Measurements from ENCODE around the gene KRAS. TPM values are rescaled to one million over a fixed set of nuclear protein-coding genes. Genes with fewer than 3 reads are reported as not detected.

The KRAS gene
- total and polyA plus RNA-seq, 2 experiments from 2014 or later, result 14.2 to 44.6 TPM

DNA sequence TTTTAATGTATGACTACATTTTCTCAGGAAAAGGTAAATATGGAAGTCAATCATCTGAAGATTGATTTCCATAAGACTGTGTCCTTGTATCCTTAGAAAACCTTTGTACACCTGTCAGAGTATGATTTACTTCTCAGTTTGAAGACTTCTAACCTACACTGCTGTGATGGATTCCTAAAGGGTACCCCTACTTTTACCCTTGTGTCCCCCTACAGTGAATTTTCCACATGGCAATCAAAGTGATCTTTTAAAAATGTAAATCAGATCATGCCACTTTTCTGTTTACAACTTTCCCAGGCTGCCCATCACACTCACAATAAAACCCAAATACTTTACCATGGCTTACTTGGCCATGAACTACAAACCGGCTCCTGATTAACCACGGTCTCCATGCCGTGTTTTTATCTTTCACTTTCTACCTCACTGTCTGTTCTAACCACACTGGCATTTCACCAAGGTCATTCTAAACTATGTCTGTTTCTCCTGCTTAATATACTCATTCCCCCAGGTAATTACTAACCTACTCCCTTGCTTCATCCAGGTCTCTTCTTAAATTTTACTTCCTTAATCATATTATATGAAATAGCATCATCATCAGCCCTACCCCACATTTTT is 63.8 kb downstream of the KRAS start:
- H3K4me1 ChIP-seq (ENCODE audit: insufficient read depth), result peaks cover 5% of the 10 kb centered on the region
- no peak overlapping the region for H3K27ac ChIP-seq
- H3K27me3 ChIP-seq (replicated peaks; ENCODE audit: insufficient read depth), result no peaks in the 10 kb centered on the region
- H3K9ac ChIP-seq, result no peak overlapping the region
- no peak overlapping the region for H2AFZ ChIP-seq
- H3K4me2 ChIP-seq (ENCODE audit: unreplicated experiment), result no peak overlapping the region
- no peaks in the 10 kb centered on the region for H4K20me1 ChIP-seq (ENCODE audit: insufficient read depth)
- no peak overlapping the region for H3K4me3 ChIP-seq
- no peaks in the 10 kb centered on the region for H3K79me2 ChIP-seq (ENCODE audit: insufficient read depth)
- H3K9me2 ChIP-seq (ENCODE audit: insufficient read depth), result no peaks in the 10 kb centered on the region
- 0 out of 2 replicates have a peak, but pooled peaks cover 5% of the 10 kb centered on the region for H3F3A ChIP-seq (ENCODE audit: insufficient read depth)
- WGBS, 2 experiments (ENCODE audit: low coverage in 1 of 2, low lambda C conversion rate in 2 of 2, missing lambda C conversion rate in 2 of 2), result 87 to 89% methylated on average over 3 of the region's 3 CpGs
- TF ChIP-seq EZH2phosphoT487 (IDR thresholded peaks at IDR 0.05; ENCODE audit: insufficient read depth, low read depth), result no peak
- TF ChIP-seq EZH2 (IDR thresholded peaks at IDR 0.05; ENCODE audit: insufficient read depth, poor library complexity, severe bottlenecking), result no peak
- in situ Hi-C loops (cut with MboI), result no loop called here
- no peaks in the 10 kb centered on the region for H3K36me3 ChIP-seq (ENCODE audit: low read depth)
- H3K9me3 ChIP-seq (ENCODE audit: low read depth), result no peaks in the 10 kb centered on the region
- DNase-seq, result no peak

DNA sequence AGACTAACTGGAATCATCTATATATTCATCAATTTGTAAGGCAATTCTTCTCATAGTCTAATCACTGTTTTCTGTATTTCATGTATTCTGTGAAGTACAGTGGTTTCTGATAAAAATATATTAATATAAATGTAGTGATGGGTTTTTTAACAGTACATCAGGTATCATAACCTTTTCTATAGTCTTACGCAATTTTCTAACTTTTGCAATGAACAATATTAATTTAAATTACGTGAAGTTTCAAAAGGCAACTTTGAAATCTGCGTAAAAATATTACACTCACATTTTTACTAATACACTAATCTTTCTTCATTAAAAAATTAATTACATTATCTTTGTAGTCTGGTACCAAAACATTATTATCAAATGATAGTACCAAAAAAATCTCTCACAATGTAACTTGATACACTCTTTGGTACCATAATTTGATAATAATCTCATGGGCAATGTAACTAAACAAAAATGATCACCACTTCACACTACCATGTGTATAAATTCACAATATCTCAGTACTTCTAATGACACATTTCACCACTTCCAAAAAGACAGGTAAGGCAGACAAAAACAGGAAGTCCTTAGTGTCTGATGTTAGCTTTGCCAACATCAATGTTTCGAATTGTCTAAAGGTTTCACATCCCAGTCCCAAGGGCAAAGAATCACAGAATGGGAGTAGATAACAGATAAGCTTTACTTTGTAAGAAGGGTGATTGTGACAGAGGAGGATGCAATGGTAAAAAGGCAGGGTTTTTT is 64.5 kb downstream of the KRAS start:
- no peaks in the 10 kb centered on the region for H3K27me3 ChIP-seq (replicated peaks; ENCODE audit: insufficient read depth)
- no peak overlapping the region for H3K27ac ChIP-seq
- no peaks in the 10 kb centered on the region for H4K20me1 ChIP-seq (ENCODE audit: insufficient read depth)
- no peak overlapping the region for H2AFZ ChIP-seq
- H3K4me3 ChIP-seq, result no peak overlapping the region
- no peak overlapping the region for H3K4me2 ChIP-seq (ENCODE audit: unreplicated experiment)
- H3K9me3 ChIP-seq (ENCODE audit: low read depth), result no peaks in the 10 kb centered on the region
- no peak for DNase-seq
- in situ Hi-C loops (cut with MboI), result no loop called here
- H3K9me2 ChIP-seq (ENCODE audit: insufficient read depth), result no peaks in the 10 kb centered on the region
- no peaks in the 10 kb centered on the region for H3K36me3 ChIP-seq (ENCODE audit: low read depth)
- no peak overlapping the region for H3K9ac ChIP-seq
- H3F3A ChIP-seq (ENCODE audit: insufficient read depth), result 0 out of 2 replicates have a peak, but pooled peaks cover 5% of the 10 kb centered on the region
- TF ChIP-seq EZH2phosphoT487 (IDR thresholded peaks at IDR 0.05; ENCODE audit: insufficient read depth, low read depth) (no peak), EZH2 (IDR thresholded peaks at IDR 0.05; ENCODE audit: insufficient read depth, poor library complexity, severe bottlenecking) (no peak)
- H3K79me2 ChIP-seq (ENCODE audit: insufficient read depth), result no peaks in the 10 kb centered on the region
- WGBS, 2 experiments (ENCODE audit: low coverage in 1 of 2, low lambda C conversion rate in 2 of 2, missing lambda C conversion rate in 2 of 2), result 89 to 93% methylated on average over 4 of the region's 4 CpGs
- peaks cover 5% of the 10 kb centered on the region for H3K4me1 ChIP-seq (ENCODE audit: insufficient read depth)

DNA sequence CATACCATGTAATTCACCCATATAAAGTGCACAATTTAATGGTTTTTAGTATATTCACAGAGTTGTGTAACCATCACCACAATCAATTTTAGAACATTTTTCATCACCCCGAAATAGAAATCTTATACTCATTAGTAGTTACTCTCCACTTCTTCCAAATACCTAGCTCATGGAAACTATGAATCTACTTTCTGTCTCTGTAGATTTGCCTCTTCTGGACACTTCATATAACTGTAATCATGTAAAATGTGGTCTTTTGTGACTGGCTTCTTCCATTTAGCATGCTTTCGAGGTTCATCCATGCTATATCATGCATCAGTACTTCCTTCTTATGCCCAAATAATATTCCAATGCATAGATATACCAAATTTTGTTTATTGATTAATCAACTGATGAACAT is 66.6 kb downstream of the KRAS start:
- Histone ChIP-seq H4K20me1 (ENCODE audit: insufficient read depth) (no peaks in the 10 kb centered on the region), H3K9ac (no peak overlapping the region), H3K4me2 (ENCODE audit: unreplicated experiment) (no peak overlapping the region), H3K9me3 (ENCODE audit: low read depth) (no peaks in the 10 kb centered on the region), H2AFZ (no peak overlapping the region), H3K27ac (no peak overlapping the region), H3K79me2 (ENCODE audit: insufficient read depth) (no peaks in the 10 kb centered on the region), H3K4me1 (ENCODE audit: insufficient read depth) (peaks cover 5% of the 10 kb centered on the region), H3K9me2 (ENCODE audit: insufficient read depth) (no peaks in the 10 kb centered on the region), H3K4me3 (no peak overlapping the region), H3K27me3 (replicated peaks; ENCODE audit: insufficient read depth) (no peaks in the 10 kb centered on the region), H3K36me3 (ENCODE audit: low read depth) (no peaks in the 10 kb centered on the region), H3F3A (ENCODE audit: insufficient read depth) (0 out of 2 replicates have a peak, but pooled peaks cover 5% of the 10 kb centered on the region)
- 31 to 37% methylated on average over 2 of the region's 2 CpGs for WGBS, 2 experiments (ENCODE audit: low coverage in 1 of 2, low lambda C conversion rate in 2 of 2, missing lambda C conversion rate in 2 of 2)
- in situ Hi-C loops (cut with MboI), result no loop called here
- no peak for DNase-seq
- TF ChIP-seq EZH2 (IDR thresholded peaks at IDR 0.05; ENCODE audit: insufficient read depth, poor library complexity, severe bottlenecking), result no peak
- no peak for TF ChIP-seq EZH2phosphoT487 (IDR thresholded peaks at IDR 0.05; ENCODE audit: insufficient read depth, low read depth)

DNA sequence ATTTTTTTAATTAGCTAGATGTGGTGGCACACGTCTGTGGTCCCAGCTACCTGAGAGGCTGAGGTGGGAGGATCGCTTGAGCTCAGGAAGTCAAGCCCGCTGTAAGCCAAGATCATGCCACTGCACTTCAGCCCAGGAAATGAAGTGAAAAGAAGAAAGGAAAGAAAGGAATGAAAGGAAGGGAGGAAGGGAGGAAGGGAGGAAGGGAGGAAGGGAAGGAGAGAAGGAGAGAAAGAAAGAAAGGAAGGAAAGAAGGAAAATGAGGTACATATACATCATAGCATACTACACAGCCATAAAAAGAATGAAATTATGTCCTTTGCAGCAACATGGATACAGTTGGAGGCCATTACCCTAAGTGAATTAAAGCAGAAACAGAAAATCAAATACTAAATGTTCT is 68.0 kb downstream of the KRAS start:
- no peaks in the 10 kb centered on the region for H3K9me3 ChIP-seq (ENCODE audit: low read depth)
- H4K20me1 ChIP-seq (ENCODE audit: insufficient read depth), result no peaks in the 10 kb centered on the region
- H3F3A ChIP-seq (ENCODE audit: insufficient read depth), result 0 out of 2 replicates have a peak, but pooled peaks cover 5% of the 10 kb centered on the region
- no peaks in the 10 kb centered on the region; the same call in 1 of the 2 replicates for H3K4me1 ChIP-seq (ENCODE audit: insufficient read depth)
- no peak for TF ChIP-seq EZH2phosphoT487 (IDR thresholded peaks at IDR 0.05; ENCODE audit: insufficient read depth, low read depth)
- no peak for TF ChIP-seq EZH2 (IDR thresholded peaks at IDR 0.05; ENCODE audit: insufficient read depth, poor library complexity, severe bottlenecking)
- H2AFZ ChIP-seq, result no peak overlapping the region
- no peak overlapping the region for H3K9ac ChIP-seq
- no peaks in the 10 kb centered on the region for H3K36me3 ChIP-seq (ENCODE audit: low read depth)
- H3K27me3 ChIP-seq (replicated peaks; ENCODE audit: insufficient read depth), result no peaks in the 10 kb centered on the region
- no peaks in the 10 kb centered on the region for H3K79me2 ChIP-seq (ENCODE audit: insufficient read depth)
- H3K27ac ChIP-seq, result no peak overlapping the region
- in situ Hi-C loops (cut with MboI), result no loop called here
- H3K9me2 ChIP-seq (ENCODE audit: insufficient read depth), result no peaks in the 10 kb centered on the region
- no peak for DNase-seq
- 52 to 63% methylated on average over 3 of the region's 3 CpGs for WGBS, 2 experiments (ENCODE audit: low coverage in 1 of 2, low lambda C conversion rate in 2 of 2, missing lambda C conversion rate in 2 of 2)
- H3K4me2 ChIP-seq (ENCODE audit: unreplicated experiment), result no peak overlapping the region
- H3K4me3 ChIP-seq, result no peak overlapping the region

All from GM23248 (cell line).